Endothelial cell of umbilical vein (primary cell): ENCODE data around the gene DCUN1D5.

Experiments used
- CTCF ChIP-seq, 2 donors: IDR thresholded peaks; 1 replicate in 1 of 2; 2 replicates in 1 of 2; pipeline ENCODE4 v1.5.1; 2011; ENCODE audit warnings: low read length in 2 of 2, mild to moderate bottlenecking in 2 of 2, moderate library complexity in 2 of 2, control low read depth in 1 of 2, inconsistent platforms in 1 of 2, low read depth in 1 of 2; ENCODE audit not compliant: insufficient read depth in 1 of 2; ENCODE audit errors: extremely low read depth in 1 of 2
- POLR2A ChIP-seq: IDR thresholded peaks from 2 replicates; pipeline ENCODE4 v1.6.1; 2012; ENCODE audit warnings: low read depth, mild to moderate bottlenecking, control low read depth, low read length
- TF ChIP-seq, protein P1 (sequence below): IDR thresholded peaks from 2 replicates; pipeline ENCODE4 v1.6.1; 2011; ENCODE audit not compliant: insufficient read depth, insufficient read length

- TF ChIP-seq POLR2A, result no peak
- no peak for TF ChIP-seq CTCF (IDR thresholded peaks at IDR 0.05; ENCODE audit: extremely low read depth in 1 of 2, insufficient read depth in 1 of 2, low read depth in 1 of 2, low read length in 2 of 2)
- TF ChIP-seq, protein P1, sequence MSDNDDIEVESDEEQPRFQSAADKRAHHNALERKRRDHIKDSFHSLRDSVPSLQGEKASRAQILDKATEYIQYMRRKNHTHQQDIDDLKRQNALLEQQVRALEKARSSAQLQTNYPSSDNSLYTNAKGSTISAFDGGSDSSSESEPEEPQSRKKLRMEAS, result no peak
Measured at GRCh38 chr11:103125462-103125861, 33.5 kb upstream of the DCUN1D5 start.
